Renal cortex interstitium (tissue), 11 donors: Measurements from ENCODE around the gene SH2D5. TPM values are rescaled to one million over a fixed set of nuclear protein-coding genes. Genes with fewer than 3 reads are reported as not detected.

Experiments
- DNase-seq, 11 donors: peaks; one replicate each; pipeline ENCODE4 v3.0.0-alpha.2; 2013; ENCODE audit warnings: low read depth in 9 of 11, low spot score in 4 of 11; ENCODE audit errors: extremely low read depth in 1 of 11
- polyA plus RNA-seq, 3 donors: library from polyadenylated mRNA; unstranded; fragments of 120-200 nt; gene quantifications; one replicate each; pipeline ENCODE4 v1.2.1, GENCODE V29; 2013; ENCODE audit not compliant: insufficient read length in 3 of 3

SH2D5 gene
- polyA plus RNA-seq, 3 donors = 0.93 to 1.5 (median 1.4) TPM

DNA sequence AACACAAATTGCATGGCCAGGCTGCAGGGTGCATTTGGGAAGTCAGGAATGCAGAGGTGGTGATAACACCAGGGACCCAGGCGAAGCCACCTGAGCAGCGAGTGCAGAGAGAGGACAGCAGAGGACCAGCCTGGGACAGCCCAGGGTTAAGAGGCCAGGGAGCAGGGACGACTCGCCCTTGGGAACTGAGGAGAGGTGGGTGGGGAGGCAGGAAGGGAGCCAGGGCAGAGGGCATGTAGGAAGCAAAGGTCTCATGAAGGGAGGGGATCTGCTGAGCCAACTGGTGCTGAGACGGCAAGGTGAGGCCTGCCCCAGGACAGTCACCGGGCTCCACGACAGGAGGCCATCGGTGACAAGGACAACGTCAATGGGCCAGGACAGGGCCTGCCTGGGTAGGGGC, 31.1 kb downstream of the SH2D5 start:
- no peak for DNase-seq

DNA sequence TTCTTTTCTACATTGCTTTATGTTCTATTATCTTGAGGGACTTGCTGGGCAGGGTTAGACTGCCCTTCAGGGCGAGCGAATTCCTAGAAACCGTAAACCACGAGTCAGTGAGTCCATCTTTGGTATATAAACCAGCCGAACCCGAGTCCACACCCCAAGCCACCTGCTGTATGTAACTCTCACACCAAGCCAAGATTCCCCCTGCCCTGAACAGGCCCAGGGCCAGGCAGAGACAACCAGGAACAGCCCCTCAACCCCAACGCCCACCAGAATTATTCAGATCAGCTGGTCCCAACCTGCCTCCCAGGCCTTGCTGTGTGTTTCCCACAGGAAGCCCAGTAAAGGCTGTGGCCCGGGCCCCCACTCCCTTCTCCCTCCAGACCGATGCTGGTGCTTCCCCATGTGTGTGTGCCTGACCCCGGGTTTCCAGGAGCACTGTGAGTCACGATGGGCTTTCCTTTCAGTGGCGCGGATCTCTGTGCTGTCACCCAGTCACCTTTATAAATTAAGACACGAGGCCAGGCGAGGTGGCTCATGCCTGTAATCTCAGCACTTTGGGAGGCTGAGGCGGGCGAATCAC, 31.8 kb downstream of the SH2D5 start:
- no peak for DNase-seq

DNA sequence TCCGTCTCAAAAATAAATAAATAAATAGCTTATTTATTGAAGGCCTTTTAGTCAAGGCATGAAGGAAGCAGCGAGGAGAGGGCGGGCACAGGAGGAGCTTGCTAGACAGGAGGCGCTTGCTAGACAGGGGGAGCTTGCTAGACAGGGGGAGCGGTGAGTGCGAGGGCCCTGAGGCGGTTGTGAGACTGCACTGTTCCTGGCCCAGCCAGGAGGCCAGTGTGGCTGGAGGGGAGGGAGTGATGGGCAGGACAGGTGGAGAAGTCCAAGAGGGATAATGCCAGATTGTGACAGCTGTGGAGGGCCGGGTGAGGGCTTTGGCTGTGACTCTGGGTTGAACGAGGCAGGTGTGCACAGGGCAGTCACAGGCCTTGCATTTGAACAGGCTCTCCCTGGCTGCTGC, 32.9 kb downstream of the SH2D5 start:
- DNase-seq = no peak

DNA sequence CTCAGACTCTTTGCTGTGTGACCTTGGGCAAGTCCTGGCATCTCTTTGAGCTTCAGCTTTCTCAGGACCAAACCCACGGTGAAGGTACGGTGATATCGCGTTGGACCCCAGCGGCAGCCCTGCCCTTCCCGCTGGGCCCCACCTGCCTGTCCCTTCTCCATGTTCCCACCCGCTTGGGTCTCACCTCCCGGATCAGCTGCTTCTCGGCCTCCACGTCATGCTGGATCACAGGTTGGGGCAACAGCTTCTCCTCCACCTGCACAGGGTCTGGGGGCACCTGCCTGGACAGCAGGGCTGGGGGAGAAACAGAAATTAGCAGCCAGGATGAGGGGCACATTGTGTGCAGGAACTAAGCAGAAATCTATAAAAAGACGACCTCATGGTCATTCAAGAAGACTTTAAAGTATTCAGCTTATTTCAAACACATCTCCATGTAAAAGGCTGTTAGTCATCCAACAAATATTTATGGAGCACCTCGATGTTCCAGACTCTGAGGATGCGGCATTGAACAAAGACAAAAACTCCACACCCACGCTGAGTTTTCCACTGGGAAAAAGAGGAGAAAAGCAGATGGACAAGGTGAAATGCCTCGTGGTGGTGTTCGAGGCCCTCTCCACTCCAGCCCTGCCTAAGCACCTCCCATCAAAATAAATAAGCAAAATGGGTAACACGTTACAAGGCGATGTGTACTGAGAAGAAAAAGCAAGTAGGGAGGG, 34.1 kb downstream of the SH2D5 start:
- no peak for DNase-seq

DNA sequence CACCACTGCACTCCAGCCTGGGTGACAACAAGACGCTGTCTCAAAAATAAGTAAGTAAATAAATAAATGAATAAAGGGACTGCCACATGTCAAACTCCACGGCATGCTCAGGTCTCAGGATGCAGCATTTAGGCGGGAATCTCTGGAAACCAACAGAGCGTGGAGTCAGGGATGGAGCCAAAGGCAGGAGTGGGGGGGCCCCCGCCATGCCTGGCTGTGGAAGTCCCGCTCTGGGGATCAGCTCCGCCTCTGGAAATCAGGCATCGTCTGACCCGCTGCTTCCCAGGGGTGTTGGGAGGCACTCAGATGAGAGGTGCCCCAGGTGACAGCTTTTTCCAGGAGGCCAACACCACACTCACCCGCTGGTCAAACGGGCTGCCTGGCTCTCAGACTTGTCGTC, 34.9 kb downstream of the SH2D5 start:
- DNase-seq = no peak

DNA sequence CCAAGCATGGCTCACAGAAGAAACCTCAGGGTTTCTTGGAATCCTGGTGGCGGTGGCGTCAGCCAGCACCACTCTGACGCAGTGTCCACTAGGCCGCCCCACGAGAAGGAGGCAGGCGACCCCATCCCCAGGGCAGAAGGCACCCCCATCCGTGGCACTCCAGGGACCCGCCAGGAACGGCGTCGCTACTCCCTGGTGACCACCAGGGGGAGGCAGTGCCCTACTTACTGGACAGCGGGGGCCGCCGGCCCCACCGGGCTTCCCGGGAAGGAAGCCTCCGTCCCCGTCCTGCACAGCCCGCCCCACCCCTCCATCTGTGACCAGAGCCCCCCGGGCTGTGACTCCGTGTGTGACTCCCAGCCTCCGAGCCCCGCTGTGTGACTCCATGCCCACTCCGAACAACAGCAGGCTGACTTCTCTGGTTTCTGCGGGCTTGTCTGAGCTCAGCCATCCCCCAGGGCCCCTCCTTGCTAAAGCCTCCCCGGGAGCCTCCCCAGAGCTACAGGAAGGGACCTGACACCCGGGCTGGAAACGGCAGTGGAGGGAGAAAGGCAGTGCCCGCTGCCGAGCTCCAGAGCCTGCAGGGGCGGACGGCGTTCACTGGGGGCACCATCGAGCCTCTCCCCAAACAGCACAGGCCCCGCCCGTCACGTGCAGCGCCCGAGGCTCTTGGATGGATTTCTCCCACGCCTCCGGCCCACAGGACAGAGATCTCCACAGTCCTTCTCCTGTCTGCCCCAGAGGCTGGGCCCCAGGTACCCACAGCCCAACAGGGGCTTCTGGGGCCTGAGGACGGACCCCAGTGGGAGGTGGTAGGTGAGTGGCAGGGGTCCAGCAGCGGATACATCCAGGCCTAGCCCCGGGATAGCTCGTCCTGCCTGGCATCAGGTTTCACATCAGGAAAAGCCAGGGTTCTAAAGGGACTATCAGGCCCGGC, 35.8 kb downstream of the SH2D5 start:
- DNase-seq = peak; percentile 65 to 89 (median 82)

DNA sequence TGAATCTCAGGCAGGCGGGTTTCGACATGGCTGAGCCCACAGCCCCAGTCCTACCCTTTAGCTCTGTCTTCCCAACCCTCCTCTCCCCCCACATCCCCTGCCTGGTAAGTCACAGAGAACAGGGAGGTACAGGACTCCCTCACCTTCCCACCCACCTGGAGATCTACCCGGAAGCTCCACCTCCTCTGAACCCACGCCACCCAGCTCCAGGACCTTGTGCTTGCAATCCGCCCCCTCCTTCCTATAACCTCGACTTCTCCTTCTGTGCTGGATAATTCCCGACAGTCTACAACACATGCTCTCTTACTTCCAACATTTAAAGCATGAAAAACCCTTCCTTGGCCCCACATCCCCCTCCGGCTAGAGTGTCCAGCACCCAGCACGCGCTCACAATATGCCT, 37.0 kb downstream of the SH2D5 start:
- DNase-seq = no peak

DNA sequence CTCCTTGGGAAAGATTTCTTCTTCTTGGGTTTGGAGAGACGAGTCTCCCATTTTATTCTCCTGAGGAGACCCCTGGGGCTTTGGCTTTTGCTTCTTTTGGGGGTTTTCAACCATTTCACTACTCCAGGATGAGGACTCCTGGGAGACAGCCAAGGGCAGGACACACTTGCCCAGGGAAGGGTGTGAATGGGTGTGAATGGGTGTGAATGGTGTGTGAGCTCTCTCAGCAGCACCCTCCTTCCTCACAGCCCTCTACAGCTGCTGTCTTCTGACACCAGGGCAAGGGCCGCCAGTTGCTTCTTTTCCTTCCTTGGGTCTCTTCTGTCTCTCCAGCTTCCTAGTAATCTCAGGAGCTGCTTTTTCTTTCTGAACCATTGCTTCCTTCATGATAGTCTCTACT, 38.9 kb downstream of the SH2D5 start:
- DNase-seq = no peak

DNA sequence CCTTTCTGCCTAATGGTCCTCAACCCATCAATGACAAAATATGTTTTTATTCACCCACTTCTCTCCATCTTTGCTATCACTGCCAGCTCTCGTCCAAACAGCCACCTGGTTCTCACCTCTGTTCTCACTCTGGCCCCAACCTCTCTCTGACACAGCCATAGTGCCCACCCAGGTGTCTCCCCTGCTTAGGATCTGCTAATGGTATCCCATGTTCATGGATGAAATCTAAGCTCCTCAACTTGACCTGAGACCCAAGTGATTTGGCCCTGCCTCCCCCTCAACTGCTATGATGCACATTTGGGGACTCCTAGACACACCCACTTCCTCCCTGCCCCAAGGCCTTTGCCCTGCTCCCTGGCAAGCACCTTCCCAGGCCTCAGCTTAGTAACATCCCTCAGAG, 40.6 kb downstream of the SH2D5 start:
- no peak for DNase-seq

DNA sequence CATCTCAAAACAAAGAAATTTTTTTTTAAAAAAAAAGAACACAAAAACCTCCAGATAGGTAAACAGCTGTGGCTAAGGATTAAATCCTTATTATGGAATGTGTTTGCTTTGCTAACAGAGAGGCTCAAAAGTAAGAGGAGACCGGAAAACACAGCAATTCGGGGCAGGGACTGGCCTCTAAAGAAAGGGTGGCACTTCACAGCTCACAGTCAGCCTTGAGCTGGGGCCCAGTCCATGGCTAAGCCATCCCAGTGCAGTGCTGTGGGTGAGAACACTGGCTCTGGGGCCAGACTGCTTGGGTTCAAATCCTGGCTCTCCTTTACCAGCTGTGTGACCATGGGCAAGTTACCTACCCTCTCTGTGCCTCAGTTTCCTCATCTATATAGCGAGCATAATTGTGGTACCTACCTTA, 42.9 kb downstream of the SH2D5 start:
- DNase-seq = no peak

DNA sequence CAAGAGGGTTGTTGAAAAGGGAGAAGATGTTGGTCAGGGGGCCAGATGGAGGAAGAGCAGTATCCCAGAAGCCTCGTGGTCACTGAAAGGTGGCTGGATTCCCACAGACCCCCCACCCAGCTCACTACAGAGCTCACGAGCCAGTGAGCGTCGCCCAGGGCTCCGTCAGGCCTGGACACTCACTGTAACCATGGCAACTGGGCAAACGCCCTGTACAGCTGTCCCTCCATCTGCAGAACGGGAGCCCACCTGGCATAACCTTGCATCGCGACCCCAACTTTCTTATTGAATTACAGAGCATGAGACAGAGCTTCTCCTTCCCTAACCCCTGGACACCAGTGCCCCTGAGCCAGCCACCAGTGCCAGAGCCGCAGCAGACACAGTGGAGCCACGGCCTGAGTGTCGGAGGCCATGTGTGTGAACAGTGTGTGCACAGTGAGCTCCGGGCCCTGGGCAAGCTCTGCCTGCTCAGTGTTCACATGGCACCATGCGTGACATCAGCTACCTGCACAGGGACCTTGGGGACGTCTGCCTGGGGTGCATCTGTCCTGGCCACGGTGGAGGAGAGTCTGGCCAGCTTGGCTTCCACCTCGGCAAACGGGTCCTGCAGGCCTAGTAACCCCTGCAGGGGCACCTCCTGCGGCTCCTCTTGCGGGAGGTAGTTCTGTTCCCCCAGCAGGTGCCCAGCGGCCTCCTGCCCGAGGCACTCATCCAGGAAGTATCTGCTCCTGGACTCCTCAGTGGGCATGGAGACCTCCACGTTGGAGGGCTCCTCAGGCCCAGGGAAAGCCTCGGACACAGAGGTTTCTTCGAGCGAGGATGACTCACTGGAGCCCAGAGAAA, 45.4 kb downstream of the SH2D5 start:
- no peak for DNase-seq

DNA sequence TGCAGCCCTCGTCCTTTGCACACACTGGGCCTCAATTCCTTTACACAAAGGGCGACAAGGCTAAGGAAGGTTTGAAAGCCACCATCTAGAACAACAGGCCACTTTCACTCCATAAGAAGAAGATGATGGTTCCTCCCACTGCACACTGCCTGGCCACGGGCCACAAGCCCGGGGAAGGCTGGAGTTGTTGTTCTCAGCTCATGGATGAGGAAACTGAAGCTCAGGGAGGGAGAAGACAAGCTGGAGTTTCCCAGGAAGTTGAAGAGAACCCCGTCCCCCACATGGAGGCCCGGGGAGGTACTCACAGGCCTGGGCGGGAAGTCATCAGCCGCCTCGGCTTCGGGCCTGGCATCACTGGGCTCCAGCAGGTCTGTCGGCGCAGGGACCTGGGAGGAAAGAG, 46.8 kb downstream of the SH2D5 start:
- DNase-seq = no peak

DNA sequence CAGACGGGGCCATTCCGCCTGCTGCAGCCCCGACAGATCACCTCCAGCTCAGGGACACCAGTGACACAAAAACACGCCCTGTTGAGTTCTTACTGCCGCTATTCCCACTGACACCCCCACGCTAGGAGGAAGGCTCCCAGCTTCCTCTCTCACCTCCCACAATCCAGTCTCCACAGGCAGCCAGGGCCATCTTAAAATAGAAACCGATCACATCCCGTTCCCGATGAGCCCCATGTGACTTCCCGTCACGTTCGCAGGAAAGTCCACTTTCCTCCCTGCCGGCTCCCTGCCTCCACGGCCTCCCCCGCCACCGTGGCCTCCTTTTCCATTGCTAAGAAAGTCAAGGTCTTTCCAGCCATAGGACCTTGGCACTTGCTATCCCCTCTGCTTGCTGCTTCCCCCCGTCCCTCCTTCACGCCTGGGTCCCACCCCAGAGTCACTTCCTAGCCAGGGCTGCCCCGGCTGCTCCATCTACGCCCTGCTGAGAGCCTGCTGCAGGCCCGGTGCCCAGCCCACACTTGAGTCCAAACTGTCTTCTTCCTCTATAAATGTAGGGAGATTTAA, 47.3 kb downstream of the SH2D5 start:
- DNase-seq = no peak

DNA sequence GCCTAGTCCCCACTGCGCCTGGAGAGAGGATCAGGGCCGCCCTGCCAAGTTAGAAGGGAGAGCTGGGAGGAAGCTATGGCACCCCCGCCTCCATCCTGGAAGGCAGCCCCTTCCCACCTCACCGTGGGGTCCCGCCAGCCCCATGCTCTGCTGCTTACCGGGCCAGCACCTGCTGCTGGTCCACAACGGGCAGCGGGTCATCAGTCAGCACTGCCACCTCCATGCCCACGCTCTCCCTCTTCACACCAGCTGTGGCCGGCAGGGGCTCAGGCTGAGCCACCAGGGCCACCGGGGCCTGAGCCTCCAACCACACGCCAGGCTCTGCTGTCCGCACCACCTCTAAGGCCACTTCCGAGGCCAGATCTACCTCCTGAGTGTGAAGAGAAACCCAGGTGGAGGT, 47.9 kb downstream of the SH2D5 start:
- no peak for DNase-seq

DNA sequence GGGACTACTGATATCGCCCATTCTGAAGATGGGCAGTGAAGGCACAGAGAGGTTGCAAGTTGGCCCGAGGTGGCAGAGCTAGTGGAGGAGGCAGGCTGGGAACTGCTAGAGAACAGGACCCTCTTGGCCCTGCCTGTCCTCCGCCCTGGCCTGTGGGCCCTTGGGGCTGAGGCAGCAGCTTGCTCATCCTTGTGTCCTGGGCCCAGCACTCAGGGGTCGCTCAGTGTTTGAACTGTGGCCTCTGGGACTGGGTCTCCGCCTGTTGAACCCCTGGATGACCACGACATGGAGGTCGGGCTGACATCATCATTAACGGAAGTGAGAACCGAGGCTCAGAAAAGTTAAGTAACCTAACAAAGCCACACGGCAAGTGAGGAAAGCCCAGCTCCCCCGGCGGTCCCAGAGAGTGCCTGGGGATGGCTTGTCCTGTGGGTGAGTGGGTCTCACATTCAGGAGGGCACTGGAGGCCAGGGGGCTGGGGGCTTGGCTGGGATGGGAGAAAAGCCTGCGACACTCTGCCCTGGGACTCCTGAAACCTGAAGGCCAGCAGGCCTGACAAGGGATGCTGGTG, 48.4 kb downstream of the SH2D5 start:
- no peak for DNase-seq

DNA sequence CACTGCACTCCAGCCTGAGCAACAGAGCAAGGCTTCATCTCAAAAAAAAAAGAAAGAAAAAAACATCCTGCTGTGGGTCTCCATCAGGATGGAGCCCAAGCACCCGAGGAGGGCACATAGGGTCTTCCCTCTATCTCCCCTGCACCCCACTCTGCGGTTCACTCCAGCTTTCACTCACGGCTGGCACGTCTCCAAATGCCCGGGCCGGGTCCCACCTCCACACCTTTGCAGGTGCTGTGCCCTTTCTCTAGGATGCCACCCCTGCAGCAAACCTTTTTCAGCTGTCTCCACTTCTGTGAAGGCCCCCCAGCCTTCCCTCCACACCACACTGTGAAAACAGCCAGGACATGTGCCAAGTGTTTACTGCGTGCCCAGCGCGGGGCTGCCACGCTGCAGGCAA, 48.9 kb downstream of the SH2D5 start:
- DNase-seq = no peak

DNA sequence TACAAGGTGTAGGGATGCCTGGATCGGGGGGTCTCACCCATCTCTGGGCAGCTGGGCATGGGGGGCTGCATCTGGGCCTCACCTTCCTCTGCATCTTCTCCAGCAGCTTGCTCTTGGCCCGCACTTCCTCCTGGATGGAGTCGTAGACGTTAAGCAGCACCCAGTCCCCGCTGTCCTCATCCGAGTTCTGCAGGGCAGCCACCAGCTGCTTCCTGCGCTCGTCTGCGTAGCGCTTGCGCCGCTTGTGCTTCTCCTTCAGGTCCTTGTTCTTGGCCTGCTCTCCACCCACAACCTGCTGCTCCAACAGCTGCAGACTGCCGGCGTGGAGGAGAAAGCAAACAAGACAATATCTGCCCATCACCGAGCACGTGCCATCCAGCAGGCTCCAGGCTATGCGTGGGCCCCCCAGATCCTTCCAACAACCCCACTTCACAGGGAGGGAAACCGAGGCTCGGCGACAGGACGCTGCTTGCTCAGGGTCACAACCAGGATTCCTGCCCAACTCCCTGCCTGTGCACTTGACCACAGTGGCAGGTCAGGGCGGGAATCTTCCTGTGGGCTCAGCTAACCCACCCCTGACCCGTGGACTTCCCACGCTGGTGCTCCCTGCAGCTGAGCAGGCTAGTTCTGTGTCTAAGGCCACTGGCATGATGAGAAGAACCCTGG, 49.8 kb downstream of the SH2D5 start:
- DNase-seq = no peak

DNA sequence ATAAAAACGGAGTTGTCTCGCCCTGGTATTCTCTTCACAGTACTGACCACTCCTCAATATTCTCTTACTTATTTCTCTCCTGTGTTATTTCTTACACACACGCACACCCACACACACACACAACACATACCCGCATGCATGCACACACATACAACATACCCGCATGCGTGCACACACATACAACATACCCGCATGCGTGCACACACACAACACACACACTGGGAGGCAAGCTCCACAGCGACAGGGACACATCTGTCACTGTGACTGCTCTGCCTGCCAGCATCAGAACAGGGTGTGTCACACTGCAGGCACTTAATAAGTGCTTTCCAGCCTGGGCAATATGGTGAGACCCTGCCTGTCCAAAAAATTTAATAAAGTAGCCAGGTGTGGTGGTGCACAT, 50.5 kb downstream of the SH2D5 start:
- no peak for DNase-seq
